ENCODE measurements around the gene HSPG2.

The HSPG2 gene

GRCh38 chr1:21896652-21897532, 40.2 kb downstream of the HSPG2 start:
- DNase-seq = no peak

GRCh38 chr1:21896026-21896425, 41.1 kb downstream of the HSPG2 start:
- DNase-seq = no peak

GRCh38 chr1:21894034-21894881, 42.9 kb downstream of the HSPG2 start:
- DNase-seq = no peak

GRCh38 chr1:21893046-21893805, 43.9 kb downstream of the HSPG2 start:
- DNase-seq = no peak

GRCh38 chr1:21891621-21892479, 45.3 kb downstream of the HSPG2 start:
- DNase-seq = no peak

GRCh38 chr1:21891081-21891480, 46.0 kb downstream of the HSPG2 start:
- no peak for DNase-seq

- no peak for DNase-seq
These were observed 48.6 kb downstream of the HSPG2 start for GRCh38 chr1:21888500-21888899.

- no peak for DNase-seq
These were observed 49.3 kb downstream of the HSPG2 start for GRCh38 chr1:21887796-21888195.

- DNase-seq = no peak
These were observed 49.8 kb downstream of the HSPG2 start for GRCh38 chr1:21887216-21887736.

GRCh38 chr1:21886486-21887215, 50.5 kb downstream of the HSPG2 start:
- DNase-seq = no peak

GRCh38 chr1:21885236-21886037, 51.7 kb downstream of the HSPG2 start:
- no peak for DNase-seq

GRCh38 chr1:21884456-21885235, 52.5 kb downstream of the HSPG2 start:
- no peak for DNase-seq

- DNase-seq = no peak
These were observed 54.2 kb downstream of the HSPG2 start for GRCh38 chr1:21882721-21883415.

- DNase-seq = no peak
These were observed 55.9 kb downstream of the HSPG2 start for GRCh38 chr1:21881250-21881649.

- DNase-seq = no peak
These were observed 56.5 kb downstream of the HSPG2 start for GRCh38 chr1:21880619-21880970.

GRCh38 chr1:21879928-21880618, 57.0 kb downstream of the HSPG2 start:
- DNase-seq = no peak

GRCh38 chr1:21878840-21879478, 58.2 kb downstream of the HSPG2 start:
- no peak for DNase-seq

Measured in activated naive CD4-positive, alpha-beta T cell treated with anti-CD3 and anti-CD28 coated beads, Interleukin-2, amount 50 U/mL, for 16 hours (primary cell).